NT2/D1 (cell line): Measurements from ENCODE around the gene LSMEM2.

Experiments used
- SUZ12 ChIP-seq: IDR thresholded peaks from 2 replicates; pipeline ENCODE4 v1.6.1; 2011; ENCODE audit not compliant: insufficient read length, insufficient read depth; ENCODE audit errors: extremely low read depth
- YY1 ChIP-seq: IDR thresholded peaks from 2 replicates; pipeline ENCODE4 v1.6.1; 2011; ENCODE audit not compliant: insufficient read length, insufficient read depth
- ZNF274 ChIP-seq: IDR thresholded peaks from 2 replicates; pipeline ENCODE4 v1.6.1; 2011; ENCODE audit warnings: mild to moderate bottlenecking, low read depth, low read length

- TF ChIP-seq ZNF274 (no peak), YY1 (no peak), SUZ12 (no peak)
Observed at GRCh38 chr3:50249457-50249856, 29.4 kb upstream of the LSMEM2 start.
